Gastrocnemius medialis (tissue), 4 donors: ENCODE results near the gene MYO7A. TPM values are rescaled to one million over a fixed set of nuclear protein-coding genes. Genes with fewer than 3 reads are reported as not detected.

Experiments used
- ATAC-seq, 2 donors: fragments of 150-250 bp; one replicate each; pipeline ENCODE4 v1.9.1; 2016
- DNase-seq, 2 donors: peaks; one replicate each; pipeline ENCODE4 v3.0.0-alpha.2; 2019
- H3K27ac ChIP-seq, 4 donors: fragments of 200-600 bp; sonication (generic); 1 replicate in 1 of 4; 2 replicates in 3 of 4; pipeline ENCODE4 v1.5.1; 2016 to 2018; ENCODE audit warnings: mild to moderate bottlenecking in 2 of 4, moderate library complexity in 1 of 4
- H3K27me3 ChIP-seq, 3 donors: fragments of 200-600 bp; sonication (generic) in 2 of 3; 1 replicate in 1 of 3; 2 replicates in 2 of 3; pipeline versions ENCODE4 v1.5.1 to v1.6.0; 2016 to 2019; ENCODE audit warnings: mild to moderate bottlenecking in 1 of 3, moderate library complexity in 1 of 3
- H3K36me3 ChIP-seq, 2 donors: fragments of 200-600 bp; sonication (generic) in 1 of 2; one replicate each; pipeline ENCODE4 v1.5.1; 2017 to 2018
- H3K4me1 ChIP-seq, 2 donors: fragments of 200-600 bp; sonication (generic) in 1 of 2; one replicate each; pipeline ENCODE4 v1.5.1; 2016 to 2017; ENCODE audit warnings: mild to moderate bottlenecking in 2 of 2
- H3K4me3 ChIP-seq, 4 donors: fragments of 200-600 bp; sonication (generic) in 3 of 4; 1 replicate in 1 of 4; 2 replicates in 3 of 4; pipeline ENCODE4 v1.5.1; 2016 to 2019; ENCODE audit warnings: mild to moderate bottlenecking in 2 of 4
- H3K9me3 ChIP-seq, 3 donors: fragments of 200-600 bp; sonication (generic) in 2 of 3; 1 replicate in 1 of 3; 2 replicates in 2 of 3; pipeline ENCODE4 v1.5.1; 2016 to 2019
- POLR2A ChIP-seq, 2 donors: fragments of 450-650 bp; IDR thresholded peaks; one replicate each; pipeline ENCODE4 v1.6.1; 2017; ENCODE audit warnings: antibody characterized with exemption in 2 of 2, mild to moderate bottlenecking in 2 of 2, moderate library complexity in 2 of 2
- in situ Hi-C, 4 donors: fragments of 200-750 bp; cut with MboI; loops; one replicate each; pipeline versions ENCODE4 v1.15.0 to v1.8.0; 2017; ENCODE audit warnings: low sequenced_read_pairs in 4 of 4
- intact Hi-C: fragments of 100-400 bp; cut with DNase I; formaldehyde crosslinking; loops from one replicate; pipeline ENCODE4 v1.15.1; 2023; ENCODE audit warnings: low total_unique reads
- total RNA-seq, 4 donors: library from RNA; depleted of rRNA; stranded (reverse); fragments of >200 nt; gene quantifications; one replicate each; pipeline versions ENCODE4 v1.1.0 to v1.2.3, GENCODE V29; 2016
- TF ChIP-seq, protein P1 (sequence below), 5 experiments: fragments of 450-650 bp in 3 of 5; fragments of 200-600 bp in 2 of 5; sonication (generic) in 2 of 5; IDR thresholded peaks in 4 of 5; conservative IDR thresholded peaks in 1 of 5; 1 replicate in 4 of 5; 2 replicates in 1 of 5; pipeline ENCODE4 v1.5.1; 2016 to 2019; ENCODE audit warnings: antibody characterized with exemption in 5 of 5, mild to moderate bottlenecking in 3 of 5, moderate library complexity in 3 of 5

The MYO7A gene
- total RNA-seq, 4 donors from 2014 or later, result 1.6 to 3.5 (median 2.1) TPM

DNA sequence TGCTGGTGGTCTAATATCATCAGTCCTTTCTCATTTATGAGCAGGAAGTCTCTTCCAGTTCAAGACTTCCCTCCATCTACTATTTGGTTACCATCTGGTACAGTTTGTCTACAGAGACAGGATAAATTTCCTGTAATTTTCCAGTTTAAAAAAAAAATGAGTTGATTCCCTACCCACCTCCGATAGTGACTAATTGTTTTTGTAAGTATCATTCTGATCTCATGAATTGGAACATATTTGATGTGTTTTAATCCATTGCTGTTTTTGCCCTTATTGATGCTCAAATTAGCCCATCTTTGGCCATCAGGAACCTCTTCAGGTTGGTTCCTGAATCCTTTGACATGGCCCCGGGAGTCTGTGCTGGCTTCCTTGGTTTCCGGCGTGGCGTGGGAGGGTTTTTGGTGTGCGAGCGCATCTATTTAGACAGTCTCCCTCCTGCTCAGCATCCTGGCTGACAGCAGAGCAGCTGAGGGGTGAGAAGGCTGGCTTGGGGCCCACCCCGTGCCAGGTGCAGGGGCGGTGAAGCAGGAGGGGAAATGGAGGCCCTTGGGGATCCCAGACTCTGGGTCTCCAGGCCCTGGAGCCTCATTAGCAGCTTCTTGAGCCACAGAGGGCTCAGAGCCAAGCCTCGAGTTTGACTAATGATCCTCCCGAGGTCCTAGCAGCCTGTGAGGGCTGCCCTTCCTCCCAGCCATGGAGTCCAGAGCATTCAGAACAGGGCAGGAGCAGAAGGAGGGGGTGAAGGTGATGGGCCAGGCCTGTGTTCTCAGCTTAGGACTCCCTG is 18.6 kb upstream of the MYO7A start:
- DNase-seq (no peak), ATAC-seq (no peak)
- H3K27me3 ChIP-seq, result no peaks in the 10 kb centered on the region
- intact Hi-C loops (no loop called here), in situ Hi-C loops (no loop called here)
- no peak for TF ChIP-seq POLR2A (IDR thresholded peaks at IDR 0.05)
- TF ChIP-seq, protein P1, sequence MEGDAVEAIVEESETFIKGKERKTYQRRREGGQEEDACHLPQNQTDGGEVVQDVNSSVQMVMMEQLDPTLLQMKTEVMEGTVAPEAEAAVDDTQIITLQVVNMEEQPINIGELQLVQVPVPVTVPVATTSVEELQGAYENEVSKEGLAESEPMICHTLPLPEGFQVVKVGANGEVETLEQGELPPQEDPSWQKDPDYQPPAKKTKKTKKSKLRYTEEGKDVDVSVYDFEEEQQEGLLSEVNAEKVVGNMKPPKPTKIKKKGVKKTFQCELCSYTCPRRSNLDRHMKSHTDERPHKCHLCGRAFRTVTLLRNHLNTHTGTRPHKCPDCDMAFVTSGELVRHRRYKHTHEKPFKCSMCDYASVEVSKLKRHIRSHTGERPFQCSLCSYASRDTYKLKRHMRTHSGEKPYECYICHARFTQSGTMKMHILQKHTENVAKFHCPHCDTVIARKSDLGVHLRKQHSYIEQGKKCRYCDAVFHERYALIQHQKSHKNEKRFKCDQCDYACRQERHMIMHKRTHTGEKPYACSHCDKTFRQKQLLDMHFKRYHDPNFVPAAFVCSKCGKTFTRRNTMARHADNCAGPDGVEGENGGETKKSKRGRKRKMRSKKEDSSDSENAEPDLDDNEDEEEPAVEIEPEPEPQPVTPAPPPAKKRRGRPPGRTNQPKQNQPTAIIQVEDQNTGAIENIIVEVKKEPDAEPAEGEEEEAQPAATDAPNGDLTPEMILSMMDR (IDR thresholded peaks at IDR 0.05 in 4 of 5, conservative IDR thresholded peaks at IDR 0.05 in 1 of 5), result no peak
- H3K36me3 ChIP-seq, result no peaks in the 10 kb centered on the region
- no peak overlapping the region for H3K4me3 ChIP-seq
- H3K9me3 ChIP-seq, result no peaks in the 10 kb centered on the region
- peak overlapping the region in 1 of 4 donors; percentile 2 for H3K27ac ChIP-seq
- no peaks in the 10 kb centered on the region for H3K4me1 ChIP-seq

DNA sequence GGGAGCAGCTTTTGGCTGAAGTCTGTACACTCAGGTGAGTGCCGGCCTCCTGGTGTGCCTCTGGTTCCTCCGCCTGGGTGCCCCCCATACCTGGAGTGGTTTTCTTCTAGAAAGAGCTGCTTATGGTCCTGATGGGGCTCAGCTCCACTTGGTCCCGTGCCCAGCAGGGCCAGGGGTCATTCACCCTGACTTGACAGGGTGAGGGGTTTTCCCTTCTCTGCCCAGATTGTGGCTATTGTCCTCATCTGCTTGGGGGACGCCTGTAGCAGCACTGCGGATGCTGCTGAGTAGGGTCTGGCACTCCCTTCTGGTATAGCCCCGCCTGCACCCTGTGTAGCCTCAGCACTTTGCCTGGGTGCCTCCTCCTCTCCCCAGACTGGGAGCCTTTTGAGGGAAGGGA is 17.2 kb upstream of the MYO7A start:
- no peak for ATAC-seq
- in situ Hi-C loops (no loop called here), intact Hi-C loops (no loop called here)
- no peak overlapping the region for H3K4me3 ChIP-seq
- no peak overlapping the region for H3K27ac ChIP-seq
- no peaks in the 10 kb centered on the region for H3K4me1 ChIP-seq
- no peaks in the 10 kb centered on the region for H3K27me3 ChIP-seq
- H3K9me3 ChIP-seq, result no peaks in the 10 kb centered on the region
- H3K36me3 ChIP-seq, result no peaks in the 10 kb centered on the region
- no peak for TF ChIP-seq POLR2A (IDR thresholded peaks at IDR 0.05)
- TF ChIP-seq, protein P1 (IDR thresholded peaks at IDR 0.05 in 4 of 5, conservative IDR thresholded peaks at IDR 0.05 in 1 of 5), result no peak
- no peak for DNase-seq

DNA sequence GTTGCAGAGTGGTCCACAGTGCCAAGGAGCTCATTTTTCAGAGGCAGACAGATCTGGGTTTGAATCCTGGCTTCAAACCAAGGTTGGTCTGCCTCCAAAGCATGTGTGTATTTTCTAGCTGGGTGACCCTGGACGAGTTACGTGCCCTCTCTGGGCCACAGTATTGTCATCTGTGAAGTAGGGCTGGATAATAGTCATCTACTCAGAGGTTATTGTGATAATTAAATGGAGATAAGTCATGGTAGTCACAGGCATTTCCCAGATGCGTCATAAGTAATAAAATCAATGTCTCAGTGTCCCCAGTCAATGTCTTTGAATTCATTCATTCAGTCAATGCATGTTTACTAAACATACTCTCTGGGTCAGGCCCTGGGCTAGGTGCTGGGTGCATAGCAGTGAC is 16.8 kb upstream of the MYO7A start:
- H3K9me3 ChIP-seq, result no peaks in the 10 kb centered on the region
- intact Hi-C loops (no loop called here), in situ Hi-C loops (no loop called here)
- H3K27ac ChIP-seq, result no peak overlapping the region
- ATAC-seq (no peak), DNase-seq (no peak)
- H3K27me3 ChIP-seq, result no peaks in the 10 kb centered on the region
- H3K36me3 ChIP-seq, result no peaks in the 10 kb centered on the region
- H3K4me3 ChIP-seq, result no peak overlapping the region
- TF ChIP-seq, protein P1 (IDR thresholded peaks at IDR 0.05 in 4 of 5, conservative IDR thresholded peaks at IDR 0.05 in 1 of 5), result no peak
- no peak for TF ChIP-seq POLR2A (IDR thresholded peaks at IDR 0.05)
- H3K4me1 ChIP-seq, result no peaks in the 10 kb centered on the region

DNA sequence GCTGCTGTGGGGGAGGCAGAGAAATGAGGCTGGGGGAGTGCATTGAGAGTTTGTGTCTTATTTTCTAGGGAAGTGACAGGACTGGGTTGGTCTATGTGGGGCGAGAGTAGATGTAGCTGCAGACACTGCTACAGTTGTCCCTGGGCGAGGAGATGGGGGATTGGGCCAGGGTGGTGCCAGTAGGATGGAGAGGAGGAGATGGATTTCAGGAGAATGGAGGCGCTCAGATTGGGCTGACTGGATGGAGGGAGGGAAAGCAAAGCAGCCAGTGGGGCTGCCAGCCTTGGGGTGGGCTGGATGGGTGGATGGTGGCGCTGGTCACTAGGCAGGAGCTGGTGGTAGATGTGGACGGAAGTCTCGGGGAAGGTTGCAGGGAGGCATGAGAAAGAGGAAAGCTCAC is 16.1 kb upstream of the MYO7A start:
- intact Hi-C loops, result no loop called here
- Histone ChIP-seq H3K4me3 (no peak overlapping the region), H3K36me3 (no peaks in the 10 kb centered on the region), H3K9me3 (no peaks in the 10 kb centered on the region), H3K27me3 (no peaks in the 10 kb centered on the region), H3K27ac (no peak overlapping the region), H3K4me1 (no peaks in the 10 kb centered on the region)
- in situ Hi-C loops, result no loop called here
- ATAC-seq, result no peak
- DNase-seq, result no peak
- no peak for TF ChIP-seq POLR2A (IDR thresholded peaks at IDR 0.05)
- TF ChIP-seq, protein P1 (IDR thresholded peaks at IDR 0.05 in 4 of 5, conservative IDR thresholded peaks at IDR 0.05 in 1 of 5), result no peak
